ENCODE data around the gene KRT13. TPM values are rescaled to one million over a fixed set of nuclear protein-coding genes. Genes with fewer than 3 reads are reported as not detected.

KRT13 gene
- total RNA-seq, 1 experiment from 2014 or later = 1.4 TPM

DNA sequence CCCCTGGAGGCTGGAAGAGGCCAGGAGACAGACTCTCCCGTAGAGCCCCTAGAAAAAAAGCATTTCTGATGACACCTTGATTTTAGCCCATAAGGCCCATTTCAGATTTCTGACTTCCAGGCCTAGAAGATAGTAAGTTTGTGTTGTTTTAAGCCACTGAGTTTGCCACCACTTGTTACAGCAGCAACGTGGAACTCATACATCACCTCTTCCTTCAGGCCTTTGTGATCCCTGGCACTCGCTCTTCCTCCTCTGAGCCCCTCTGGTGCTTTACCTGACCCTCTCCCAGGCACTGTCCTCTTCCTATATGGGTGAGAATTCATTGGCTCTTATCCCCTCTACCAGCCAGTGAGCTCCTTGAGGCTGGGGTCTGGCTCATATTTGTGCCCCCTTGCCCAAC is 41.4 kb upstream of the KRT13 start:
- intact Hi-C loops (cut with micrococcal nuclease) = loop anchor here (5.0 to 10.0 kb wide), 2 partner anchors 225 to 742 kb away; no protein-coding TSS in a partner anchor
- Histone ChIP-seq H3K79me2 (ENCODE audit: low read length) (no peaks in the 10 kb centered on the region), H3K36me3 (ENCODE audit: low read depth, low read length) (no peaks in the 10 kb centered on the region), H3F3A (ENCODE audit: low read length, unreplicated experiment) (no peaks in the 10 kb centered on the region), H3K4me1 (ENCODE audit: insufficient read depth, low read length) (peaks cover 52% of the 10 kb centered on the region), H3K4me3 (ENCODE audit: low read length) (peak overlapping the region; percentile 36; the same call in 1 of the 2 replicates), H3K9me3 (ENCODE audit: low read length) (no peaks in the 10 kb centered on the region), H4K20me1 (ENCODE audit: low read length) (no peaks in the 10 kb centered on the region), H3K4me2 (ENCODE audit: low read length) (peak overlapping the region; percentile 66), H2AFZ (ENCODE audit: low read length) (no peak overlapping the region), H3K9me2 (replicated peaks; ENCODE audit: low read length) (no peaks in the 10 kb centered on the region), H3K27me3 (ENCODE audit: low read length) (no peaks in the 10 kb centered on the region), H3K27ac (ENCODE audit: low read length) (peak overlapping the region; percentile 98), H3K9ac (ENCODE audit: low read length) (peak overlapping the region; percentile 91)
- TF ChIP-seq EZH2 (IDR thresholded peaks at IDR 0.05; ENCODE audit: low read length, unreplicated experiment) (no peak), EZH2phosphoT487 (IDR thresholded peaks at IDR 0.05; ENCODE audit: borderline replicate concordance, low read length) (no peak)
- TF ChIP-seq, protein P1, sequence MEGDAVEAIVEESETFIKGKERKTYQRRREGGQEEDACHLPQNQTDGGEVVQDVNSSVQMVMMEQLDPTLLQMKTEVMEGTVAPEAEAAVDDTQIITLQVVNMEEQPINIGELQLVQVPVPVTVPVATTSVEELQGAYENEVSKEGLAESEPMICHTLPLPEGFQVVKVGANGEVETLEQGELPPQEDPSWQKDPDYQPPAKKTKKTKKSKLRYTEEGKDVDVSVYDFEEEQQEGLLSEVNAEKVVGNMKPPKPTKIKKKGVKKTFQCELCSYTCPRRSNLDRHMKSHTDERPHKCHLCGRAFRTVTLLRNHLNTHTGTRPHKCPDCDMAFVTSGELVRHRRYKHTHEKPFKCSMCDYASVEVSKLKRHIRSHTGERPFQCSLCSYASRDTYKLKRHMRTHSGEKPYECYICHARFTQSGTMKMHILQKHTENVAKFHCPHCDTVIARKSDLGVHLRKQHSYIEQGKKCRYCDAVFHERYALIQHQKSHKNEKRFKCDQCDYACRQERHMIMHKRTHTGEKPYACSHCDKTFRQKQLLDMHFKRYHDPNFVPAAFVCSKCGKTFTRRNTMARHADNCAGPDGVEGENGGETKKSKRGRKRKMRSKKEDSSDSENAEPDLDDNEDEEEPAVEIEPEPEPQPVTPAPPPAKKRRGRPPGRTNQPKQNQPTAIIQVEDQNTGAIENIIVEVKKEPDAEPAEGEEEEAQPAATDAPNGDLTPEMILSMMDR (conservative IDR thresholded peaks at IDR 0.05; ENCODE audit: low read depth, low read length) = no peak
- POLR2A ChIA-PET (ENCODE audit: unreplicated experiment) = interaction anchor here (0.6 kb wide), 1 partner anchor 645 kb away, joined by 4 read pairs; no protein-coding TSS in a partner anchor
- DNase-seq (no peak), ATAC-seq (no peak)
- CTCF ChIA-PET = no interaction called here
- BruUV-seq (replicated peaks) = no TSS peak

DNA sequence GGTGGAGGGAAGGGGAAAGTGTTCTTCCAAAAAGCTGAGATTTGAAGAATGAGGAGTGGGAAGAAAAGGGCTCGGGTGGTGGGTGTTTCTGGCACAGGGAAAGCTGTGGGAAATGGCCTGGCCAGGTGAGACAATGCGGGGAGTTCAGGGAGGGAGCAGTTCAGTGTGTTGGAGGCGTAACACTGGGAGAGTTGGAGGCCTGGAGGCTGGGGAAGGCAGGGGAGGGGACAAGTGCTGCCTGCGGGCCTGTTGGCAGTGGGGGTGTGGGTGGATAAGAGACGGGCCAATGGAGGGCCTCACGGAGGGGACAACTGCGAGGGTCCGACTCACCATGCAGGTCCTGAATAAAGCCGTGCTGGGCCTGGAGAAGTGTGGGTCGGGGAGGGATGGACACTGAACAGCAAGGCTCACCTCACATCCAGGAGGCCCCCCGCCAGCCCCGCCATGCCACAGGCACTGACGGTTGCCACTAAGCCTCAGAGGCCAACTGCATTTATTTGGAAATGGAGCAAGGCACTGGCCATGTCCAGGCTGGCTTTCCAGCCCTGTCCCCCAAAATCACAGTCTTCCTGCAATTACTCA is 40.5 kb upstream of the KRT13 start:
- no TSS peak for BruUV-seq (replicated peaks)

More for the DNA sequence above, 40.5 kb upstream of the KRT13 start:
- Histone ChIP-seq H3K9me3 (ENCODE audit: low read length) (no peaks in the 10 kb centered on the region), H3K79me2 (ENCODE audit: low read length) (no peaks in the 10 kb centered on the region), H3K4me2 (ENCODE audit: low read length) (no peak overlapping the region), H3K27me3 (ENCODE audit: low read length) (no peaks in the 10 kb centered on the region), H2AFZ (ENCODE audit: low read length) (no peak overlapping the region), H4K20me1 (ENCODE audit: low read length) (no peaks in the 10 kb centered on the region), H3K27ac (ENCODE audit: low read length) (no peak overlapping the region), H3K4me1 (ENCODE audit: insufficient read depth, low read length) (peaks cover 61% of the 10 kb centered on the region), H3F3A (ENCODE audit: low read length, unreplicated experiment) (no peaks in the 10 kb centered on the region), H3K9ac (ENCODE audit: low read length) (no peak overlapping the region), H3K4me3 (ENCODE audit: low read length) (no peak overlapping the region), H3K9me2 (replicated peaks; ENCODE audit: low read length) (no peaks in the 10 kb centered on the region), H3K36me3 (ENCODE audit: low read depth, low read length) (no peaks in the 10 kb centered on the region)
- TF ChIP-seq EZH2phosphoT487 (IDR thresholded peaks at IDR 0.05; ENCODE audit: borderline replicate concordance, low read length) (no peak), EZH2 (IDR thresholded peaks at IDR 0.05; ENCODE audit: low read length, unreplicated experiment) (no peak)
- TF ChIP-seq, protein P1 (conservative IDR thresholded peaks at IDR 0.05; ENCODE audit: low read depth, low read length) = no peak
- intact Hi-C loops (cut with micrococcal nuclease) = loop anchor here (5.0 to 10.0 kb wide), 2 partner anchors 224 to 741 kb away; no protein-coding TSS in a partner anchor
- ChIA-PET CTCF (no interaction called here), POLR2A (ENCODE audit: unreplicated experiment) (no interaction called here)
- ATAC-seq (no peak), DNase-seq (no peak)

Data from PC-3 (cell line).